ENCODE data around the gene EMP2.

DNA sequence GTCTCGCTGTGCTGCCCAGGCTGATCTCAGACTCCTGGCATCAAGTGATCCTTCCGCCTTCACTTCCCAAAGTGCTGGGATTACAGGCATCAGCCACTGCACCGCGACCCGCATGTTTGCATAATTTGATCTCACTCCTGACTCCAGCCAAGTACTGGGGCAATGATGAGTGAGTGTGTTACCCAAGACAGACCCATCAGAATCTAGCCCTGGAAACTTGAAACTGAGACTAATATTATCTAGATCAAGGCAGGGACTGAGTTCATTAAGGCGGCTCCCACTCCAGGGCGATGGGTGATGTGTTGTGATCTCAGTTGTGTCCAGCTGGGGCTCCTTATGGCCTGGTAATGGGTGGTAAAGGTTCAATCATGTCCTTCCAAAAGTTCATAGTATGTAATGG lies 53.4 kb downstream of the EMP2 start:
- TF ChIP-seq, protein P1, sequence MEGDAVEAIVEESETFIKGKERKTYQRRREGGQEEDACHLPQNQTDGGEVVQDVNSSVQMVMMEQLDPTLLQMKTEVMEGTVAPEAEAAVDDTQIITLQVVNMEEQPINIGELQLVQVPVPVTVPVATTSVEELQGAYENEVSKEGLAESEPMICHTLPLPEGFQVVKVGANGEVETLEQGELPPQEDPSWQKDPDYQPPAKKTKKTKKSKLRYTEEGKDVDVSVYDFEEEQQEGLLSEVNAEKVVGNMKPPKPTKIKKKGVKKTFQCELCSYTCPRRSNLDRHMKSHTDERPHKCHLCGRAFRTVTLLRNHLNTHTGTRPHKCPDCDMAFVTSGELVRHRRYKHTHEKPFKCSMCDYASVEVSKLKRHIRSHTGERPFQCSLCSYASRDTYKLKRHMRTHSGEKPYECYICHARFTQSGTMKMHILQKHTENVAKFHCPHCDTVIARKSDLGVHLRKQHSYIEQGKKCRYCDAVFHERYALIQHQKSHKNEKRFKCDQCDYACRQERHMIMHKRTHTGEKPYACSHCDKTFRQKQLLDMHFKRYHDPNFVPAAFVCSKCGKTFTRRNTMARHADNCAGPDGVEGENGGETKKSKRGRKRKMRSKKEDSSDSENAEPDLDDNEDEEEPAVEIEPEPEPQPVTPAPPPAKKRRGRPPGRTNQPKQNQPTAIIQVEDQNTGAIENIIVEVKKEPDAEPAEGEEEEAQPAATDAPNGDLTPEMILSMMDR (IDR thresholded peaks at IDR 0.05) = no peak
- no peak for TF ChIP-seq POLR2A (IDR thresholded peaks at IDR 0.05)
